ENCODE measurements around the gene AGTR1.

The AGTR1 gene

GRCh38 chr3:148717885-148718561 lies 20.3 kb downstream of the AGTR1 start:
- Histone ChIP-seq H3K27me3 (no peaks in the 10 kb centered on the region), H3K9me3 (no peaks in the 10 kb centered on the region), H3K4me3 (no peak overlapping the region), H3K4me2 (no peak overlapping the region), H4K20me1 (no peaks in the 10 kb centered on the region), H3K36me3 (no peaks in the 10 kb centered on the region), H3K27ac (no peak overlapping the region), H3K4me1 (no peaks in the 10 kb centered on the region), H3K9ac (no peak overlapping the region)
- TF ChIP-seq Cebpa-rat (IDR thresholded peaks at IDR 0.05): no peak

GRCh38 chr3:148718982-148719862 lies 21.5 kb downstream of the AGTR1 start:
- H3K36me3 ChIP-seq: no peaks in the 10 kb centered on the region
- H3K9me3 ChIP-seq: no peaks in the 10 kb centered on the region
- no peak overlapping the region for H3K9ac ChIP-seq
- H3K4me3 ChIP-seq: no peak overlapping the region
- H3K27me3 ChIP-seq: no peaks in the 10 kb centered on the region
- no peaks in the 10 kb centered on the region for H4K20me1 ChIP-seq
- no peak overlapping the region for H3K27ac ChIP-seq
- H3K4me2 ChIP-seq: no peak overlapping the region
- no peak for TF ChIP-seq Cebpa-rat (IDR thresholded peaks at IDR 0.05)
- H3K4me1 ChIP-seq: no peaks in the 10 kb centered on the region

GRCh38 chr3:148720873-148721272 lies 23.2 kb downstream of the AGTR1 start:
- H3K27me3 ChIP-seq: no peaks in the 10 kb centered on the region
- H3K36me3 ChIP-seq: no peaks in the 10 kb centered on the region
- no peaks in the 10 kb centered on the region for H3K4me1 ChIP-seq
- H3K27ac ChIP-seq: no peak overlapping the region
- no peak overlapping the region for H3K4me3 ChIP-seq
- no peak overlapping the region for H3K9ac ChIP-seq
- no peaks in the 10 kb centered on the region for H4K20me1 ChIP-seq
- no peak for TF ChIP-seq Cebpa-rat (IDR thresholded peaks at IDR 0.05)
- no peak overlapping the region for H3K4me2 ChIP-seq
- H3K9me3 ChIP-seq: no peaks in the 10 kb centered on the region

- H3K4me3 ChIP-seq: no peak overlapping the region
- no peaks in the 10 kb centered on the region for H3K27me3 ChIP-seq
- no peaks in the 10 kb centered on the region for H3K4me1 ChIP-seq
- no peak overlapping the region for H3K9ac ChIP-seq
- no peak overlapping the region for H3K27ac ChIP-seq
- no peak overlapping the region for H3K4me2 ChIP-seq
- no peak for TF ChIP-seq Cebpa-rat (IDR thresholded peaks at IDR 0.05)
- H3K9me3 ChIP-seq: no peaks in the 10 kb centered on the region
- no peaks in the 10 kb centered on the region for H3K36me3 ChIP-seq
- no peaks in the 10 kb centered on the region for H4K20me1 ChIP-seq
Measured at GRCh38 chr3:148723631-148724030, 25.9 kb downstream of the AGTR1 start.

- Histone ChIP-seq H3K4me3 (no peak overlapping the region), H3K4me1 (no peaks in the 10 kb centered on the region), H3K9me3 (no peaks in the 10 kb centered on the region), H3K36me3 (no peaks in the 10 kb centered on the region), H3K27me3 (no peaks in the 10 kb centered on the region), H4K20me1 (no peaks in the 10 kb centered on the region), H3K27ac (no peak overlapping the region), H3K9ac (no peak overlapping the region), H3K4me2 (no peak overlapping the region)
- no peak for TF ChIP-seq Cebpa-rat (IDR thresholded peaks at IDR 0.05)
Measured at GRCh38 chr3:148727231-148727630, 29.5 kb downstream of the AGTR1 start.

- Histone ChIP-seq H3K4me1 (no peaks in the 10 kb centered on the region), H3K4me3 (no peak overlapping the region), H3K36me3 (no peaks in the 10 kb centered on the region), H3K27me3 (no peaks in the 10 kb centered on the region), H3K9me3 (no peaks in the 10 kb centered on the region), H3K27ac (no peak overlapping the region), H3K9ac (no peak overlapping the region), H3K4me2 (no peak overlapping the region), H4K20me1 (no peaks in the 10 kb centered on the region)
- no peak for TF ChIP-seq Cebpa-rat (IDR thresholded peaks at IDR 0.05)
Measured at GRCh38 chr3:148728753-148729152, 31.1 kb downstream of the AGTR1 start.

- no peak overlapping the region for H3K4me2 ChIP-seq
- TF ChIP-seq Cebpa-rat (IDR thresholded peaks at IDR 0.05): no peak
Measured at GRCh38 chr3:148729476-148730055, 31.9 kb downstream of the AGTR1 start.

GRCh38 chr3:148730676-148731075 lies 33.0 kb downstream of the AGTR1 start:
- no peaks in the 10 kb centered on the region for H3K27me3 ChIP-seq
- peaks cover 4% of the 10 kb centered on the region for H3K4me1 ChIP-seq
- H3K4me2 ChIP-seq: no peak overlapping the region
- no peaks in the 10 kb centered on the region for H3K9me3 ChIP-seq
- no peak overlapping the region for H3K27ac ChIP-seq
- H3K4me3 ChIP-seq: no peak overlapping the region
- TF ChIP-seq Cebpa-rat (IDR thresholded peaks at IDR 0.05): no peak
- no peak overlapping the region for H3K9ac ChIP-seq
- H3K36me3 ChIP-seq: no peaks in the 10 kb centered on the region
- no peaks in the 10 kb centered on the region for H4K20me1 ChIP-seq

More at GRCh38 chr3:148729476-148730055, 31.9 kb downstream of the AGTR1 start:
- H3K27me3 ChIP-seq: no peaks in the 10 kb centered on the region
- H3K4me3 ChIP-seq: no peak overlapping the region
- no peaks in the 10 kb centered on the region for H3K4me1 ChIP-seq
- H3K27ac ChIP-seq: no peak overlapping the region
- H3K36me3 ChIP-seq: no peaks in the 10 kb centered on the region
- H3K9ac ChIP-seq: no peak overlapping the region
- no peaks in the 10 kb centered on the region for H4K20me1 ChIP-seq
- no peaks in the 10 kb centered on the region for H3K9me3 ChIP-seq

- no peaks in the 10 kb centered on the region for H3K9me3 ChIP-seq
- H3K4me2 ChIP-seq: peak overlapping the region; percentile 37
- H3K36me3 ChIP-seq: no peaks in the 10 kb centered on the region
- H3K27ac ChIP-seq: no peak overlapping the region
- no peaks in the 10 kb centered on the region for H4K20me1 ChIP-seq
- no peak for TF ChIP-seq Cebpa-rat (IDR thresholded peaks at IDR 0.05)
- H3K4me3 ChIP-seq: no peak overlapping the region
- peaks cover 9% of the 10 kb centered on the region for H3K4me1 ChIP-seq
- no peak overlapping the region for H3K9ac ChIP-seq
- no peaks in the 10 kb centered on the region for H3K27me3 ChIP-seq
Measured at GRCh38 chr3:148735597-148735996, 37.9 kb downstream of the AGTR1 start.

GRCh38 chr3:148736086-148736485 lies 38.4 kb downstream of the AGTR1 start:
- Histone ChIP-seq H3K4me2 (no peak overlapping the region), H3K4me1 (peaks cover 9% of the 10 kb centered on the region), H4K20me1 (no peaks in the 10 kb centered on the region), H3K4me3 (no peak overlapping the region), H3K36me3 (no peaks in the 10 kb centered on the region), H3K9me3 (no peaks in the 10 kb centered on the region), H3K9ac (no peak overlapping the region), H3K27ac (no peak overlapping the region), H3K27me3 (no peaks in the 10 kb centered on the region)
- TF ChIP-seq Cebpa-rat (IDR thresholded peaks at IDR 0.05): no peak
